WI38 (cell line): Measurements from ENCODE around the gene LCAT.
"Not testable (repeated sequence)": the region's sequence is repeated elsewhere in the genome, so short reads cannot be mapped to it uniquely, and the experiment has no call there.

Experiments
- H3K4me3 ChIP-seq: 2 replicates; pipeline ENCODE4 v1.5.1; 2011; ENCODE audit warnings: low read depth, mild to moderate bottlenecking, control low read depth, low read length
- CTCF ChIP-seq: IDR thresholded peaks from 2 replicates; pipeline ENCODE4 v1.5.1; 2012; ENCODE audit warnings: low read depth, mild to moderate bottlenecking, control low read depth, low read length

The LCAT gene

GRCh38 chr16:67976205-67976604 lies 32.3 kb upstream of the LCAT start:
- H3K4me3 ChIP-seq: no peak overlapping the region
- no peak for TF ChIP-seq CTCF

- TF ChIP-seq CTCF: no peak
- H3K4me3 ChIP-seq: no peak overlapping the region
Observed at GRCh38 chr16:67975321-67976105, 31.6 kb upstream of the LCAT start.

- H3K4me3 ChIP-seq: not testable (repeated sequence)
Observed at GRCh38 chr16:67972285-67972684, 28.4 kb upstream of the LCAT start.

- H3K4me3 ChIP-seq: no peak overlapping the region
- TF ChIP-seq CTCF: no peak
Observed at GRCh38 chr16:67971111-67971510, 27.2 kb upstream of the LCAT start.

GRCh38 chr16:67969254-67970039 lies 25.5 kb upstream of the LCAT start:
- H3K4me3 ChIP-seq: peak overlapping the region; percentile 99
- TF ChIP-seq CTCF: no peak

- TF ChIP-seq CTCF: no peak
Observed at GRCh38 chr16:67968400-67969253, 24.7 kb upstream of the LCAT start, which contains the start of gene SLC12A4. TSS of gene SLC12A4 (minus strand) at chr16:67968637. CDS start at chr16:67968553, 84 bp downstream.

GRCh38 chr16:67967958-67968399 lies 24.1 kb upstream of the LCAT start:
- H3K4me3 ChIP-seq: peak overlapping the region; percentile 99
- no peak for TF ChIP-seq CTCF

More at GRCh38 chr16:67968400-67969253, 24.7 kb upstream of the LCAT start, which contains the start of gene SLC12A4:
- peak within 1 kb of the TSS; percentile 99 for H3K4me3 ChIP-seq
